ENCODE measurements around the gene ALPG.

GRCh38 chr2:232432598-232433184 is 26.0 kb downstream of the ALPG start:
- peak; percentile 52 for TF ChIP-seq CTCF (IDR thresholded peaks at IDR 0.05)
- no peak for TF ChIP-seq EZH2 (IDR thresholded peaks at IDR 0.05)
- no peak for TF ChIP-seq EZH2phosphoT487 (IDR thresholded peaks at IDR 0.05)
